NCI-H2029 treated with DMSO at 0.1 percent for 48 hours (cell line): ENCODE results near the gene EXOC2.
"Not testable (repeated sequence)": the region's sequence is repeated elsewhere in the genome, so short reads cannot be mapped to it uniquely, and the experiment has no call there.

Experiments
- DNase-seq: peaks from one replicate; lab custom pipeline; 2025; lab: John Stamatoyannopoulos, UW

Gene EXOC2

DNA sequence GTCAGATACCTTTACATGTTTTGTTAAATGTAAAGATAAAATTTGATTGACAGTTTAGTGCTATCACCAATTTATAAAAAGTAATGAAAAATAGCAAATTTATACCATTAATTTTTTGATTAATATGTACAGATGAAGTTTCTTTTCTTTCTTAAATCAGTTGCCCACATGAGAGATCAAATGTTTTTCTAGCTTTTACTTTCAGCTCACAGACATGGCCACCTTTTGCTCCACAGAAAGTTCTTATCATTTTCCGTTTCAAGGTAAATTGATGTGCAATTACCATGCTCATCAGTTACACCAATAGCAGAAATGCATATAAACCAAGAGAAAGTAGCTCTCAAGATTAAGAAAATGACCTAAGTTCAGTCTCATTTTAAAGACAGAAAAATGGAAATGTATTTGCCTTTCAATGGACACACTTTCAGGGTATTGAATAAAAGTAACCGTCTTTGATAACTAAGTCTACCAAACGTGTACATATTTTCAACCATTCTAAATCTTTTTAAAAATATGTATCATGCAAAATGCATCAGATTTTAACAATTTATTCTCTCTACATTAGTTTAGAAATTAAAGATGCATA lies 16.6 kb upstream of the EXOC2 start:
- peak; percentile 45 for DNase-seq

DNA sequence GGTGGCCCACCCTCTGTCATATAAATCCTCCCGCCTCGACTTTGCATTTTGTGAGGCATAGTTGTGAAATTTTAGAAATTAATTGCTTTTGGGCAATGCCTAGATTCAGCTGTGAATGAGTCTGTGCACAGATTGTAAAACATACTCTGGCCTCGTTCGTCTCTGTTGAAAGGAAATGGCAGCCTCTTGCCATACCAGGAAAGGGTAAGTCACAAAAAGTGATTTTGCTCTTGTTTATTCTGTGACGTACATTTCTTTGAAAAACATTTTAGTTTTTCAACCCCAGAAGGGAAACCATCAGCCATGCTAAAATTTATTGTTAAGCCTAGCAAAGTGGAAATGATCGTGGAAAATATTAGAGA lies 15.3 kb upstream of the EXOC2 start:
- DNase-seq, result peak; percentile 95

DNA sequence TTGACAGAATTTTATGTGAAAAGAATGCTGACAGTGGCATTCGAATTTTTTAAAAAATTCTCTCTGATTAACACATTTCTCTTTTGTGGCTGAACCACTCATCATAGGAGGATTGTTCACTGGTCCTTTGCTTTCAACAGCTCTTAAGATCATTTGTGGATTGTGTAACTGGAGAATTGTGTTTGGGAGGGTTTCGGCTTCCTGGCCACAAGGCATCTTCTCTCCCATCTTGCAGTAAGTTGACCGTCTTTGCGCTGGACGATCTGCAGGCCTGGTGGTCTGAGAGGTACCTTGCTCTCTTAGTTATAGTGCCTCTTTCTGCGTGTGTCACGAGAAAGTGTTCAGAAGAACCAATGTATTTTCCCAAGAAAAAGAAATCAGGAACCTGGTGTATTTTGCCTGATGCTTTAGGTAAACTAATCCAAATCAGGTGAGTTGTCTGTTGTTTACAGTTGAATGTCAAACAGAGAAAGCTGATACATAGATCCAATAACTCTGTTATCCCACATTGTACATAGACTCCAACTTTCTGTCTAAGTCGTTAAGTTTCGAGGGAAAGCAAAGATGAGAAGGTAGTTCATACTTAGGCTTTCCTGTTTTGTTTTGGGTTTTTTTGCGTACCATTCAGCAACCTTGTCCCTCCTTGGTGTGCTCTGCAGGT lies 14.8 kb upstream of the EXOC2 start:
- peak; percentile 85 for DNase-seq

DNA sequence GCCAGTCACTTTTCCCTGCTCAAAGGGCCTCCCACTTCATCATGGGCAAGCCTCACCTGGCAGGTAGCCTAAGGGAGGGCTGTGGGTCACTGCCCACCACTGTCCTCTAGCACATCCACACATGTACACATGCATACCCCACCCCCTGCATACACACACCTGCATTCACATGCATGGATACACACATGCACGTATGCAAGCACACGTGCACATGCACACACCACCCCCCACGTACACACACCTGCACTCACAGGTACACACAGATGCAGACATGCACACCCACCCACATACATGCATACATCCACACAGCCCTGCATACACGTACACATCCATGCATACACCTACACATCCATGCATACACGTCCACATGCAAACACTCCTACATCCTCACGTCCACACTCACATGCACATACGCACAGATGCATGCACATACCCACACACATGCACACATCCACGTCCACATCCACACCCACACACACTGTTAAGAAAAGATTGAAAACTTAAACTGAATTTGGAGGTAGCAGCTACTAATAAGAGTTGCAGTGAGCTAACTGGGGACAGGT lies 14.0 kb upstream of the EXOC2 start:
- no peak for DNase-seq

DNA sequence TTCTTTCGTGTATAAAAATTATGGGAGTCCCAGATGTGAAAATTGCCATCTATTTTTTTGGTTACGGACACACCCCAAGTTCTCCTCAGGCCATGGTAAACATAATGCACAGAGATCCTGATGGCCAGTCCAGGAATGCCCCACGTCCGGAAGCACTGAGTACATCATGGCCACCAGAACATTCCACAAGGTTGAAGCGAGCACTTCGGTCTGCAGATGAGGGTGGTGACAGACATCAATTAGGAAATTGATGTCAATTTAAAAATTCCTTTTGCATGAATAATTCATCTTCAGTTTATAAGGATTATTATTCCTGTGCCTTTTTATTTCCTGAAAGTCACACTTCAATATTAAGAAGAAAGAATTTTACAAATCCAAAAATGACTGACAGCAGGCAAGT lies 13.2 kb upstream of the EXOC2 start:
- DNase-seq, result no peak

DNA sequence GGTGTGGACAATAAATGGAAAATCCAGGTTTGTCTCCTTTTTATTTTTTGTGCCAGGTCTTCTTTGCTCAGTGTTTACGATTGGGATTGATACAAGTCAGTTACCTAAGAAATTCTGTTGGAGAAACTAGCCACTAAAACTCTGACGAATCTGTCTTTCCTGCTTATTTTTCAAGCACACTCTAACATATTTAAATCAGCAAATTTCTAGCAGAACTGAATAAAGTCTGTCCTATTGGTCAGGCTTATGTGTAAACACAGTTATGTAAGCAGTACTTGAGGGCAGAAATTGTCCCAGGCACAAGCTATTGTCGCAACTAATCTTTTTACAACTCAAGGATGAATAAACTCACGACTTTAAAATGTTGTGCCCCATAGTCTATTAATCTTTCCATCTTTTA lies 12.1 kb upstream of the EXOC2 start:
- peak; percentile 87 for DNase-seq

DNA sequence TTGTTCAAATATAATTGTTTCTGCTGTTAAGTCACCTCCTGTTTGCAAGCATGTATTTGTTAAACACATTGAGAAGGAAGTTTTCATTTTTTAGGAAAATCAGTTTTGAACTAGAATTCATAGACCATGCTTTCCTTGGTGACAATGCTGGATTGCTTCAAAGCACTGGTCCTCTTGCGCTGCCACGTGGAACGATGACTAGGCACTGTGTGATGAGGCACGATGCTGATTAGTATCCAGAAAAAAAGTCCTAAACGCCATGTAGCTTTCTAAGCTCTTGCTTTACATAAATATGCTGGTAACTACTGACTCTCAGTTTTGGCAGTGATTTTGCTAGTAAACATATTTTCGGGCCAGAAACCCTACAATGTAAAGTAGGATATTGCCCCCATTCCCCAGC lies 11.1 kb upstream of the EXOC2 start:
- DNase-seq, result no peak

DNA sequence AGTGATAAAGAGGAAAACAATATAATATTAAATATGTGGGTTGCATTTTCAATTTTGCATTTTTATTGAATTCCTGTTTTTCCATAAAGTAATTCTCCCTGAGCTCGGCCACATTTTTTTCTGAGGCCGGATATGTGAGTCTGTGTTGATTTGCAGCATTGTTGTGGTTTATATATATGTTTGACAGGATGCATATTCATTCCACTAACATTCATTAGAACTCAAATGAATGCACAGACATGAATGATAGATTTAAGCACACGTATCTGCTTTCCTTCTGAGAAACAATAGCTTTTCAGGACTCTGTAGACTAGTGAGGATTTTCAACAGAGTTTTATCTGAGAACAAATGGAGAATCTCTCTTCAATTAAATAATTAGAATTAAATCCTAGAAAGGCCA lies 10.6 kb upstream of the EXOC2 start:
- DNase-seq, result no peak

DNA sequence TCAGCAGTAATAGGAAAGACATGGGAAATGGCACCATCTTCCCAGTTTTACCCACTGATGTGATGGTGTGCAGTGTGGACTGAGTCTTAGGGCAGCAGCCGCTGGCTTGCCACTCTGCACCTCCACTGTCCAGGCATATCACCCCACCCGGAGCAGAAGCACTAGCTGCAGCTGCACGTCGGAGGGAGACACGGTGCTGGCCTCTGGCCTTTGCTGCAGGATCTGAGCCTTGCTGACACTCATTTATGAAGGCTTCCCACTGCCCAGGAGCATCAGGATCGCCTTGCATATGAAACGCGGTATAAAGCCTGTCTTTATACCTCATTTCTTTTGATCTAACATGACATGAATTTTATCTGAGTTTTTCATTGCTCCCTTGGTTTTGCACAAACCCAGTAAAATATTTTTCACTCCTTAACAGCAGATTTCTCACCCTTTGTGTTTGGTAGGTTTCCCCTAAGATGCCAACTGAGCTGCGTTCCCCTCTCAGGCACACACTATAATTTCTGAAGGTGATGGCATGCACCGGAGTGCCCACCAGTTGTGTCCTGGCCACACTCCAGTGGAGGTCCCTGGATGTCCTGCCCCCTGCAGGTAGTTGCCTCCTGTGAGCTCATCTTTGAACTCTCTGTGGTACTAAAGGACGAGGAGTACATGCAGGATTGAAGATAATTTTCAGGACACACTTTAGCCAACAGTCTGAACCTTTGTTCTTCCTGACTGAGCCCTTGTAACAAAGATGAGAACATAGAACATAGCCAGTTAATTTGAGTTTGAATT lies 9.0 kb upstream of the EXOC2 start:
- no peak for DNase-seq

DNA sequence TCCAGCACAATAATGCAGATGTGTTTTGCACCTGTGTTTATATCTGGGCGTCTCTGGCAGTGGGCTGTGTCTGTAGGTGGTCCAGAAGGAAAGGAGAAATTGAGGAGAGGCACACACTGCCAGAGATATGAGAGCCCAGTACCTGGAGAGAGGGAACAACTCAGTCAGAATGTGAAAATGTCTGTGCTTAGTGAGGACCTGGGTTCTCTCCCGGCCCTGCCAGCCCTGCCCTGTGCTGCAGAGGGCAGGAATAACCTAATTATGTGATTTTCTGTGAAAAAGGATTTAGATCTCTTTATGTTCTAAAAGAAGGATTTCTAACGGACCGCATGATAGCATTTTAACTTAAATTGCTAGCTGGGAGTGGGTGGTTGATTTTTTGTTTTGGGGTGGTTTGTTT lies 8.3 kb upstream of the EXOC2 start:
- no peak for DNase-seq

DNA sequence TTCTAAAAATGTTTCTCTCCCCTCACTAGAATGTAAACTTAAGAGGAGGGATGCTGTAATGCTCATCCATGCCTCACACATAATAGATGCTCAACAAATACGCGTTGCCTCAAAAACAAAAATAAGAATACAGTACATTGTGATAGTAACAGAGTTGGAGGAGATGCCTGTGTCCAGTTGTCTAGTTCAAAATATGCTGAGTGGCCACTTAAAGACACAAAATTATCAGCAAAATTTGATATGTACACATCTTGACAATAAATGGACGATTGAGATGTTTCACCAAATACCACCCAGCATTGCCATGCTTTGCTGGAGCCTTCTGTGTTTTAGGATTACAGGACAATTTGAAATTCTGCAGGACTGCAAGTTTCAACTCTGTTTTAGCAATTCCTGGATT lies 7.6 kb upstream of the EXOC2 start:
- DNase-seq, result no peak

DNA sequence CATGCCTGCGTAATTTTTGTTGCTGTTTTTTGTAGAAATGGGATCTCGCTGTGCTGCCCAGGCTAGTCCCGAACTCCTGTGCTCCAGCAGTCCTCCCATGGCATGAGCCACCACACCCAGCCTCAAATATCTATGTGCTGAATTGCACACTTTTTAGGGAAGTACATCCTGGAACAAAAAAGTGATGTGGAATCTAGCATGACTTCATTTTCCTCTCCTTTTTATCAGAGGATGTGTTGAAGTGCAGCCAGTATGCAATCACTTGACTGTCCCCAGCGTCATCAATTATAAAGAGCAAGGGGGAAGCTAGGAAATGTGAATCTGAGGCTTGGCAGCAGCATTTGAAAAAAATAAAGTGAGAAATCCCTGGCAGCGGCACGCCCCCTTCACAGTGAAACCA lies 6.4 kb upstream of the EXOC2 start:
- DNase-seq, result peak; percentile 71

DNA sequence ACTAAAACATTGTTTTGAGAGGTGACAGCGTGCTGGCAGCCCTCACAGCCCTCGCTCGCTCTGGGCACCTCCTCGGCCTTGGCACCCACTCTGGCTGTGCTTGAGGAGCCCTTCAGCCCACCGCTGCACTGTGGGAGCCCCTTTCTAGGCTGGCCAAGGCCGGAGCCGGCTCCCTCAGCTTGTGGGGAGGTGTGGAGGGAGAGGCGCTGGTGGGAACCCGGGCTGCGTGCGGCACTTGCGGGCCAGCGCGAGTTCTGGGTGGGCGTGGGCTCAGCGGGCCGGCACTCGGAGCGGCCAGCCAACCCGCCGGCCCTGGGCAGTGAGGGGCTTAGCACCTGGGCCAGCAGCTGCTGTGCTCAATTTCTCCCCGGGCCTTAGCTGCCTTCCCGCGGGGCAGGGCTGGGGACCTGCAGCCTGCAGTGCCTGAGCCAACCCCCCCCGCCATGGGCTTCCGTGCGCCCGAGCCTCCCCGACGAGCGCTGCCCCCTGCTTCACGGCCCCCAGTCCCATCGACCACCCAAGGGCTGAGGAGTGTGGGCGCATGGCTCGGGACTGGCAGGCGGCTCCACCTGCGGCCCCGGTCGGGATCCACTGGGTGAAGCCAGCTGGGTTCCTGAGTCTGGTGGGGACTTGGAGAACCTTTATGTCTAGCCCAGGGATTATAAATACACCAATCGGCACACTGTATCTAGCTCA lies 1.6 kb upstream of the EXOC2 start:
- DNase-seq, result not testable (repeated sequence)

DNA sequence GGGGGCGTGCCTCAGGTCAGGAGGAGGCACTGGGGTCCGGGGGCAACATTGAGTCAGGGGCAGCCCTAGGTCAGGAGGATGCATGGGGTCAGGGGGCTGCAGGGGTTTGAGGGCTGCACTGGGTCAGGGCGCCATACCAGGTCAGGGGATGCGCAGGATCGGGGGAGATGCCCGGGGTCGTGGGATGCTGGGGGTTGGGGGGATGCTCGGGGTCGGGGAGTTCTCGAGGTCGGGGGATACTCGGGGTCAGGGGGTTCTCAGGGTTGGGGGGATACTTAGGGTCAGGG lies 727 bp upstream of the EXOC2 start:
- DNase-seq, result no peak

DNA sequence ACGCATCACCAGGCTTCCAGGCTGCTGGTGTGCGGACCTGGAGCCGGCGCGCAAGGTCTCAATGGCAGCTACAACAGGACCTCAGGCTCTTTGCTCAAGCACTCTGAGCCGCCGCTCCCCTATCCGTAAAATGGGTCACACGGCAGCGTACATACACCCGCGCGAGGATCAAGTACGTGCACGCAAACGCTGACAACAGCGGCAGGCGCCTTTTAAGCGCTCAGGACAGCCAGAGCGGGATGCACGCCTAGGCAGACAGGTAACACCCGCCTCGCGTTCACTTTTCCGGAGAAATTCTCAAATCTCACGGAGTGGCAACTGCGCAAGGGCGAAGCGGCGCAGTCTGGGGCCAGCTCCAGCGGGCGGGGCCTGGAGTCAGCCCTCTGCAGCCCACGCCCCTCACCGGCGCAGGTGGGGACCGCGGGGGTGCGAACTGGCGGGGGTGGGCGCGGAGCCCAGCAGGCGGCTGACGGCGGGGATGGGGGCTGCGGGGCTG lies 535 bp downstream of the EXOC2 start:
- peak; percentile 41 for DNase-seq

DNA sequence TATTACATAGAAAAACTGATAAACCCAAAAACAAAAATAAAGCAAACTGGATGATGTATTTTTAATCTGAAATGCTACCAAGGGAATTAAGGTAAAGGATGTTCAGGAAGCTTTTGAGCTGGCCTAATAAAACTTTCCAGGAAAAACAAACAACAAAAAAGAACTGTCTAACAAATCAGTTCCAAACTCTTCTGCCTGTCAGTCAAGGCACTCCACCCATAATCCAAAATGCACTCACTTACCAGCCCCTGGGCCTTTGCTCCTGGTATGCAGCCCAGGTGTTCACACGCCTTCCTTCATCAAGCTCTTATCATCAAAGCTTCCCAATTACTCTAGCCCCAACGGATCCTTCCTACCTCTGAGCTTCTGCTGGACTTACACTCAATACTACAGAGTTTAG lies 3.7 kb downstream of the EXOC2 start:
- no peak for DNase-seq

DNA sequence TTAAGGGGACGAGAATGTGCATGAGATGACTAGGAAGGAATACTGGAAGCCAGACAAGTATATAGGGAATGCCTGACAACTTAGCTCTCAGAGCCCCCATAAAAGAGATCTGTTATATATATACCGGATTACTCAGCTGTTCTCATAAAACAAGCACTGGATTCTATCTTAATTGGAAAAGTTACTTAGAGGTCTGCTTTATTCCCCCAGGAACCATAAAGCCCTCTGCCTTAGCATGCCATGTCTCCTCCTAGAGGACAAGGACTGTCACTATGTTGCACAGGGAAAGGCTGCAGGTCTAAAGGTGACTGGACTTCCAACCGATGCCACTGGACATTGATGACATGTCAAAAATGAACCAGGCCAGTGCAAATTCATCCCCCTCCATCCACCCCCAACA lies 6.4 kb downstream of the EXOC2 start:
- no peak for DNase-seq

DNA sequence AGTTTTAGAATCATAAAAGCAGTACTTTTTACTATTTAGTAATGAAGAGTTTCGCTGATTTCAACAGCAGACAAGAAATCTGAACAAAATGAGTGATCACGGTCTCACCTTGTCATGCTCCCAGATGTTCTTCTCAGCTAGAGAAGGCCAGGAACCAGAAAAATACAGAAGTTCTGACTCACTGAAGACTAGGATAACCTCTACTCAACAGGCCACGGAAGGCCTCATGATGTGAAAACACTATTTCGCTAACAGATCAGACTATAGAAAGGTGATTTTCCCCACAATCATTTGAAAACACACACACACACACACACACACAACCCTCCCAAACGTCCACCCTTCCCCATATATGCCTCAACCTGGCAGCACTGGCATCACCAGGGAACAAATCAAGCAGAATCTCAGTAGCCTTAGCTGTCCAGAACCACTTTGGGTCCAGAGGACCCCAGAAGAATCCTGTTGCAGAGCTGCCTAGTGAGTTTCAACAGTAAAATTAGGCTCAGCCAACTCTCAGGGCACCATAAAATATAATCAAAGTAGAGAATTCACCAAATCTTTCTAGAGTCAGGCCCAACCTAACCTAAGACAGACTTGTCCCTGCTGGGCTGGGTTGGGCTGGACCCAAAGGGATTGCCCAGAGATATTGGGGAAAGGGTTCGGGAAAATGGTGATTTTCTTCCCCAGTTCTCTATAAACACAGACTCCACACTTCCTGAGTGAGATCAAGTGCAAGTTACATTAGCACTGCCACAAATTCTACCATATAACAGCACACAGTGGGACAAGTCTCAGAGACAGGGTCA lies 7.9 kb downstream of the EXOC2 start:
- no peak for DNase-seq

DNA sequence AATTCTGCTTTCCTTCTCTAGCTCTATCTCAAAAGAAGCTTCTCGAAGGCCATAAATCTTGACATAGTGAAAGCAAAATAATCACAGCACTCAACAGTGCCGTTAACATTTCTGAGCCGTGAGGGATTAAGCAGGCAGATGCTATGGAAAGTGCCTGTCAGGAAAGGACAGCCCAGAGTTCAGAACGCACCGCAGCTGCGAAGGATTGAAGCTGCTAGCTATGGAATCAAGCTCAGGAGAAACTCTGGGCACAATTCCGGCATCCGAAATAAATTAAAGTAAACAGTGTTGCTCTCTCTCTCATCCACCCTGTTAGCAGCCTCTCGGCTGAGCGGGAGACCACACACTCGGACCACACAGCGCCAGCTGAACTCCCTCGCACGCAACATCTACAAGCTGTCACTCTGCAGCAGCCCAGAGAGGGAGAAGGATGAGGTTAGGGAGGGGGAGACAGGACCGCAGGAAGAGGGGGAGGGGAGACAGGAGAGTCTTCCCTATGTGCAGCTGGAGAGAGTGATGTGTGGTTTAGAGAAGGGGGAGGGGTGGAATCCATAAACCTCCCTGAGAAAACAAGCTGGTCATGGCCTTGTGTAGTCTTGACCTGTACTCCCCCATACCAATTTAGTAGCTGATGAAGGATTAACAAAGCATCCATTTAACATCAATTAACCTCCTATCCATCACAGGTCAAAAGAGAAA lies 9.0 kb downstream of the EXOC2 start:
- DNase-seq, result no peak

DNA sequence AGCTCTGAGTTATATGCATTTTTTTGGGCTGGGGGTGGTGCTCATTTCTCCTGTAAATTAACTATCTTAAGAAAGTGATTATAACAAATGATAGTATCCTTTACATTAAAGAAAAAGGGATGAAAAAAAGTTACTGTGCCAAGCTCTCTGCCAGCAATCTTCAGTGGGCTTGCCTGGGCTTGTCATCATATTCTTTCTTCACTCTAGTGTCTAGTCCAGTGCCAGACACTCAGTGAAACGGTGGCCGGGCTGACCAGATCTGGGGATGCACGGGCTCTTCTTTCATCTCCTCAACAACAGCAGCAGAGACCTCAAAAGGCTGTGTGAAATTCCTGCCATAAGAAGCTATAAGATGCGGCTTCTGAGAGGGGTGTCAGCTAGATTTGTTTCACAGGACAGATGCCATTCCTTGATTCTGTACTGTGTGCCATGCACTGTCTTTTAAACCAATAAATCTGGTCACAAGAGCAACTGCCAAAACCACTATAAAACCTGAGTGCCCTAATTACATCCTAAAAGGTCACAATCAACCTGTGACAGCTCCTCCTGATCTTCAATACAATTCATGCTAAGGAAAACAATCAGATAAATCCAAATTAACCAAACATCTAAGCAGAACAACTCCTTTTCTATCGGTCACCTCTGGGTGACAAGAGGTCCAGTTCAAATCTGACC lies 12.1 kb downstream of the EXOC2 start:
- DNase-seq, result no peak

DNA sequence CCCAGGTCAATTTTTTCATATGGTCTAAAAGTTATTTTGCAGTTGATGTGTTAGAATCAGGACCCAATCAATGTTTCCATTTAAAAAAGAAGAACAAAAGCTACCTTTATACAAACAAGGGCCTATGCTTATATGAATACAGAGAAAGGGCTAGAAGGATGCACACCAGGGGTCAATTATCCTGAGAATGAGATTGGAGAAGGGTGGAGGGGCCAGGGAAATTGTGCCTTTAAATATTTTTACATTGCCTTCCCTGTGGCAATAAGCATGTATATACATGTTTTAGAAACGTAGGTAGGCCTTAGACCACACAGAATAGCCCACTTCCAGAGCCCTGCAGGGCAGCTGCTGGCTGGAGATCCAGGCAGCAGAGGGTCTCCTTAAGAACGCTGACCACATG lies 12.7 kb downstream of the EXOC2 start:
- no peak for DNase-seq
